Measurements from ENCODE around the gene MMD2.

The MMD2 gene

GRCh38 chr7:4957847-4958476 lies 1.0 kb downstream of the MMD2 start:
- DNase-seq (ENCODE audit: low spot score), result no peak

GRCh38 chr7:4951903-4952636 lies 6.9 kb downstream of the MMD2 start:
- no peak for DNase-seq (ENCODE audit: low spot score)

- DNase-seq (ENCODE audit: low spot score), result no peak
These were observed 7.7 kb downstream of the MMD2 start for GRCh38 chr7:4951304-4951703.

- no peak for DNase-seq (ENCODE audit: low spot score)
These were observed 10.6 kb downstream of the MMD2 start for GRCh38 chr7:4948402-4948801.

- DNase-seq (ENCODE audit: low spot score), result no peak
These were observed 13.0 kb downstream of the MMD2 start for GRCh38 chr7:4945949-4946348.

- no peak for DNase-seq (ENCODE audit: low spot score)
These were observed 14.0 kb downstream of the MMD2 start for GRCh38 chr7:4944939-4945338.

- DNase-seq (ENCODE audit: low spot score), result no peak
These were observed 15.7 kb downstream of the MMD2 start for GRCh38 chr7:4943297-4943696.

- DNase-seq (ENCODE audit: low spot score), result no peak
These were observed 18.8 kb downstream of the MMD2 start for GRCh38 chr7:4939971-4940728.

GRCh38 chr7:4937411-4937810 lies 21.6 kb downstream of the MMD2 start:
- no peak for DNase-seq (ENCODE audit: low spot score)

GRCh38 chr7:4934419-4935025 lies 24.5 kb downstream of the MMD2 start:
- no peak for DNase-seq (ENCODE audit: low spot score)

GRCh38 chr7:4931943-4932342 lies 27.0 kb downstream of the MMD2 start:
- DNase-seq (ENCODE audit: low spot score), result no peak

- no peak for DNase-seq (ENCODE audit: low spot score)
These were observed 30.0 kb downstream of the MMD2 start for GRCh38 chr7:4929005-4929404.

GRCh38 chr7:4928445-4928844 lies 30.5 kb downstream of the MMD2 start:
- no peak for DNase-seq (ENCODE audit: low spot score)

- no peak for DNase-seq (ENCODE audit: low spot score)
These were observed 38.8 kb downstream of the MMD2 start for GRCh38 chr7:4919969-4920766.

GRCh38 chr7:4916113-4916512 lies 42.9 kb downstream of the MMD2 start:
- DNase-seq (ENCODE audit: low spot score), result no peak

GRCh38 chr7:4911111-4911828 lies 47.7 kb downstream of the MMD2 start:
- DNase-seq (ENCODE audit: low spot score), result no peak

- DNase-seq (ENCODE audit: low spot score), result no peak
These were observed 52.3 kb downstream of the MMD2 start for GRCh38 chr7:4906682-4907081.

GRCh38 chr7:4905171-4905570 lies 53.8 kb downstream of the MMD2 start:
- DNase-seq (ENCODE audit: low spot score), result no peak

- DNase-seq (ENCODE audit: low spot score), result no peak
These were observed 54.6 kb downstream of the MMD2 start for GRCh38 chr7:4904346-4904745.

GRCh38 chr7:4895766-4896165 lies 63.2 kb downstream of the MMD2 start:
- no peak for DNase-seq (ENCODE audit: low spot score)

- DNase-seq (ENCODE audit: low spot score), result no peak
These were observed 64.5 kb downstream of the MMD2 start for GRCh38 chr7:4894482-4894881.

Measured in hematopoietic multipotent progenitor cell treated with erythropoietin and hydrocortisone succinate and interleukin-3 and kit ligand, for 17 days (in vitro differentiated cells).